ENCODE data around the gene RAB3GAP1.

RAB3GAP1 gene

GRCh38 chr2:135037831-135038230, 14.3 kb upstream of the RAB3GAP1 start:
- DNase-seq (ENCODE audit: insufficient read length, low spot score) (no peak), FAIRE-seq (no peak)
- TF ChIP-seq POLR2A (IDR thresholded peaks at IDR 0.05; ENCODE audit: low read depth, low read length) = no peak

- DNase-seq (ENCODE audit: insufficient read length, low spot score) = no peak
- no peak for TF ChIP-seq POLR2A (IDR thresholded peaks at IDR 0.05; ENCODE audit: low read depth, low read length)
- FAIRE-seq = no peak
Measured at GRCh38 chr2:135043345-135043744, 8.7 kb upstream of the RAB3GAP1 start.

DNA sequence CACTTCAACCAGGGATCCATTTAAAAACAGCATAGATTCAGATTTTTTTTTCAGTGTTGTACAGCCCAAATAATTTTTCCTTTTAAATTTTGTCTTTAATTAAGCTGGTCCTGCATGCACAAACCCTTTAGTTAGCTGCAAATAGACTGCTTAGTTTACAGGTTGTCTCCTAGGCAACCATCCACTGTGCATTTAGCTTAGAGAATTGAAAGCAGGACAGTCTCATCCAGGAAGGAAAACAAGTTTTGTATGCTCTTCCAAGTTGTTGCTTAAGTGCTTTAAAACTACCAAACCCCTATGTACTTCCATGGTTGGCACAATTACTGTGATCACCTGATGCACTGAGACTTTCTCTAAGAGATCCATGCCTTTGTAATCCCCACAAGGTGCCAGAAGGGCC, 4.8 kb upstream of the RAB3GAP1 start, which contains the start of gene MAP3K19:
MAP3K19 (minus strand) TSS at position 148 of the 400 bp plus-strand sequence. CDS start 22,800 bp downstream, outside the sequence.
- no peak for TF ChIP-seq POLR2A (IDR thresholded peaks at IDR 0.05; ENCODE audit: low read depth, low read length)
- no peak for DNase-seq (ENCODE audit: insufficient read length, low spot score)
- FAIRE-seq = no peak

DNA sequence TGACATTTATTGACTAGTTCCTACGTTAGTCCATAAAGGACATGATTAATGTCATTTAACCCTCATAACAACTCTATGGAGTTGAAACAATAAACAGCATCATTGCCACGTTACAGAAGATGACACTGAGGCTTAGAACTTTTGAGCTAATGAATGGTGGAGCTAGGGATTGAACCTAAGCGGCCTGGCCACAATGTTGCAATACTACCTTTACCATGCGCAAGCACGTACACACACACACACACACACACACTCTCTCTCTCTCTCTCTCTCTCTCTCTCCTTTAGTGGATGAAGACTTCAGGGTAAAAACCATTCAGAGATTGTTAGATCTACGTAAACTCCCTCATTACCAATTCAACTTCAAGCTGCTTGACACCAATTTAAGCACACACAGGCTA, 4.0 kb upstream of the RAB3GAP1 start:
- DNase-seq (ENCODE audit: insufficient read length, low spot score) (no peak), FAIRE-seq (no peak)
- TF ChIP-seq POLR2A (IDR thresholded peaks at IDR 0.05; ENCODE audit: low read depth, low read length) = no peak

DNA sequence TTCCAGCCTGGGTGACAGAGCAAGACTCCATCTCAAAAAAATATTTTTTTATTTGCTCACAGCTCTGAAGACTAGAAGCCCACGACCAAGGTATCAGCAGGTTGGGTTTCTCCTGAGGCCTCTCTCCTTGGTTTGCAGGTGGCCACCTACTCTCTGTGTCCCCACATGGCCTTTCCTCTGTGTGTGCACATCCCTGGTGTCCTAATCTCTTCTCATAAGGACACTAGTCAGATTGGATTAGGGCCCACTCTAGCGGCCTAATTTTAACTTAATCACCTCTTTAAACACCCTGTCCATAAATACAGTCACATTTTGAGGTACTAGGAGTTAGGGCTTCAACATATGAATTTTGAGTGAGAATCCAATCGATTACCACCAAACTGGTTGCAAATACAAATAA, 2.0 kb upstream of the RAB3GAP1 start:
- DNase-seq (ENCODE audit: insufficient read length, low spot score) = no peak
- no peak for FAIRE-seq
- no peak for TF ChIP-seq POLR2A (IDR thresholded peaks at IDR 0.05; ENCODE audit: low read depth, low read length)

- no peak for TF ChIP-seq POLR2A (IDR thresholded peaks at IDR 0.05; ENCODE audit: low read depth, low read length)
- DNase-seq (ENCODE audit: insufficient read length, low spot score) (no peak), FAIRE-seq (no peak)
Measured at GRCh38 chr2:135050684-135051083, 1.4 kb upstream of the RAB3GAP1 start.

DNA sequence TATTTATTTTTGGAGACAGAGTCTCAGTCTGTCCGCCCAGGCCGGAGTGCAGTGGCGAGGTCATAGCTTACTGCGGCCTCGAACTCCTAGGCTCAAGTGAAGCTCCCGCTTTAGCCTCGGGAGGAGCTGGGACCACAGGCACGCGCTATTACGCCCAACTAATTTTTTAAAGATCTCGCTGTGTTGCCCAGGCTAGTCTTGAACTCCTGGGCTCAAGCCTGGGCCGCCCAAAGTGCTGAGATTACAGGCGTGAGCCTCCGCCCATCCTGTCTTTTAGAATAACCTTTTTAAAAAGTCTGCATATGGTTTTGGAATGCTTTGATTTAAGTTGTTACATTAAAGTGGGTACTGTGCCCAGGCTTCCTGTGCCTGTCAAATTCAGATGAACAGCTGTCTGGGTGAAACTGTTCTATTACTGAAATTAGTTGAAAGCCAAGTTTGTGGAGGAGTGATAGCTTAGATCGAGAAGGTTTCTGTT, 944 bp downstream of the RAB3GAP1 start:
- FAIRE-seq (no peak), DNase-seq (ENCODE audit: insufficient read length, low spot score) (no peak)

GRCh38 chr2:135055182-135055786, 3.2 kb downstream of the RAB3GAP1 start:
- no peak for DNase-seq (ENCODE audit: insufficient read length, low spot score)
- peak; percentile 75 for FAIRE-seq
- no peak for TF ChIP-seq POLR2A (IDR thresholded peaks at IDR 0.05; ENCODE audit: low read depth, low read length)

More for the DNA sequence above, 944 bp downstream of the RAB3GAP1 start:
- TF ChIP-seq POLR2A (IDR thresholded peaks at IDR 0.05; ENCODE audit: low read depth, low read length) = no peak

DNA sequence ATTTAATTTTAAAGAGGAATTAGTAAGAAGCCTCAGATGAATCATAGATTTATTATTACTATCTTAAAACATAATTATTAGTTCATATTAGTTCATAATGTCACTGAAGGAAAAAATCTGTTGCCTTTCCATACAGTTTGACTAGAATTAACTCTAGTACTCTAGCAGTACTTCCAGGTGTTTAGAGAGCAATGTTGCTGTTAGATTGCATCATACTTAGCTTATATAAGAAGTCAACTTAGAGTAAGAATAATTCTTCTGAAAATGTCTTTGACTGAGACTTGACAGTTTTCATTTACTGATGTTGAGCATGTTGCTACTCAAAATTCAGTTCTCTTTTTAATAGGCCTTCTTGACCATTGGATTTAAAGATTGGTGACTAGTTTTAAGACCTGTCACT, 4.7 kb downstream of the RAB3GAP1 start:
- DNase-seq (ENCODE audit: insufficient read length, low spot score) = no peak
- no peak for FAIRE-seq

GRCh38 chr2:135059577-135059976, 7.5 kb downstream of the RAB3GAP1 start:
- FAIRE-seq (peak; percentile 61), DNase-seq (ENCODE audit: insufficient read length, low spot score) (no peak)
- no peak for TF ChIP-seq POLR2A (IDR thresholded peaks at IDR 0.05; ENCODE audit: low read depth, low read length)

More for the DNA sequence above, 4.7 kb downstream of the RAB3GAP1 start:
- no peak for TF ChIP-seq POLR2A (IDR thresholded peaks at IDR 0.05; ENCODE audit: low read depth, low read length)

GRCh38 chr2:135063210-135063609, 11.1 kb downstream of the RAB3GAP1 start:
- DNase-seq (ENCODE audit: insufficient read length, low spot score) (no peak), FAIRE-seq (no peak)
- TF ChIP-seq POLR2A (IDR thresholded peaks at IDR 0.05; ENCODE audit: low read depth, low read length) = no peak

- DNase-seq (ENCODE audit: insufficient read length, low spot score) = no peak
- no peak for TF ChIP-seq POLR2A (IDR thresholded peaks at IDR 0.05; ENCODE audit: low read depth, low read length)
- no peak for FAIRE-seq
Measured at GRCh38 chr2:135064149-135064548, 12.1 kb downstream of the RAB3GAP1 start.

GRCh38 chr2:135066710-135067109, 14.6 kb downstream of the RAB3GAP1 start:
- no peak for DNase-seq (ENCODE audit: insufficient read length, low spot score)
- no peak for FAIRE-seq
- no peak for TF ChIP-seq POLR2A (IDR thresholded peaks at IDR 0.05; ENCODE audit: low read depth, low read length)

DNA sequence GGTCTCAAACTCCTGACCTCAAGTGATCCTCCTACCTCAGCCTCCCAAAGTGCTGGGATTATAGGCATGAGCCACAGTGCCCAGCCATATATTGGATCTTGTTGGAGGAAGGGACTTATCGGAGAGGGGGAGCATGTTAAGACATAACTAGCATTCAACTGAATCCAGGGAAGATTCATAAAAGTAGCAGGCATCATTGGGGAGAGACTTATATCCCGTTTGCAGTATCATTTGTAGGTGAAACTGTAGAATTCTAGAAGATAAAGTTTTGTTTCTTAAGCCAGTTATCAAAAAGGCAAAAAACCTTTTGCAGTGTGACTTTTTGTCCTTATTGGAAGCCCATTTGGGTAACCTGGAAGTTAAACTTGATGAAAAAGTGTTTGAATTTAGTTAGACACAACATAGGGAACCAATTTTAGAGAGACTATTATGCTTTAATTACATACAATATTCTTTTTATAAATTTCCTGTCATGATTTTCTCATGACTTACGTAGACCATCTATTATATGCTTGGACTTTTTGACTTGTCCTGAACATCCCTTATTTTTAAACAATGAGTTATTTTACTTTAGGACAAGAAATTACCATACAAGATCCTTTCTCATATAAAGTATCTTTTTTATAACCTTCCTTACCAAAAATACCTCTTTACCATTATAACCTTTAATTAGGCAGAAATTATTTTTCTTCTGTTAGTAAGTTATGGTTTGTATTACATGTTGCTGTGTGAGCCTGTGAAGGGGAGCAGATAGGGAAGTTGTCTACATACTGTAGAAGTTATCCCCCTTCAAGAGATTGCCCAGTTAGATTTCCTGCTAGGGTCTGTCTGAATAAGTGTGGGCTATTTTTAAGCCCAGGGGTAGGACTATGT, 20.3 kb downstream of the RAB3GAP1 start:
- DNase-seq (ENCODE audit: insufficient read length, low spot score) (no peak), FAIRE-seq (no peak)
- TF ChIP-seq POLR2A (IDR thresholded peaks at IDR 0.05; ENCODE audit: low read depth, low read length) = no peak

- TF ChIP-seq POLR2A (IDR thresholded peaks at IDR 0.05; ENCODE audit: low read depth, low read length) = no peak
- DNase-seq (ENCODE audit: insufficient read length, low spot score) (no peak), FAIRE-seq (no peak)
Measured at GRCh38 chr2:135074216-135074615, 22.1 kb downstream of the RAB3GAP1 start.

Data from H54 (cell line).